Measurements from ENCODE around the gene CD44.

Gene CD44

DNA sequence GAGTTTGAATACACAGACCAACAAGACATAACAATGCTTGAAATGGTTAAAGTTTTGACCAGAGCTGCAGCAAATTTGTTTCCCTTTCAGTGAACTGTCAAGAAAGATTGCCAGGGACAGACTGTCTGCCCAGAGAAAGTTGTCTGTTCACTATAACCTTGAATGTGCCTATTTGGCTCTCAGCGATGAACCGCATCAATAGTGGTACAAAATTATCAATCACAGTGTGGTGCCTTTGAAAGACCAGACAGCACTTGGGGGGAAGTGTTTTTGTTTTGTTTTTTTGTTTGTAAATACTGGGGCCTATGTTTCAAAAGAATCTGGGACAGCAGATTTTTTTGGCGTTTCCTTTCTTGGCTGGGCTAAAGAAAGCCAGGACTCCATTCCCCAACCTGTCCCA is 123.1 kb downstream of the CD44 start:
- no peaks in the 10 kb centered on the region for H4K20me1 ChIP-seq (ENCODE audit: insufficient read depth, low read length)
- no peaks in the 10 kb centered on the region for H3K36me3 ChIP-seq (ENCODE audit: insufficient read depth, low read length)
- H3K9me3 ChIP-seq (ENCODE audit: low read length), result no peaks in the 10 kb centered on the region
- no peaks in the 10 kb centered on the region for H3F3A ChIP-seq (ENCODE audit: insufficient read depth, low read length)
- H3K27ac ChIP-seq (ENCODE audit: low read depth, low read length, poor library complexity, severe bottlenecking), result no peak overlapping the region
- no peak for TF ChIP-seq EZH2 (IDR thresholded peaks at IDR 0.05; ENCODE audit: borderline replicate concordance, low read length)
- TF ChIP-seq, protein P1, sequence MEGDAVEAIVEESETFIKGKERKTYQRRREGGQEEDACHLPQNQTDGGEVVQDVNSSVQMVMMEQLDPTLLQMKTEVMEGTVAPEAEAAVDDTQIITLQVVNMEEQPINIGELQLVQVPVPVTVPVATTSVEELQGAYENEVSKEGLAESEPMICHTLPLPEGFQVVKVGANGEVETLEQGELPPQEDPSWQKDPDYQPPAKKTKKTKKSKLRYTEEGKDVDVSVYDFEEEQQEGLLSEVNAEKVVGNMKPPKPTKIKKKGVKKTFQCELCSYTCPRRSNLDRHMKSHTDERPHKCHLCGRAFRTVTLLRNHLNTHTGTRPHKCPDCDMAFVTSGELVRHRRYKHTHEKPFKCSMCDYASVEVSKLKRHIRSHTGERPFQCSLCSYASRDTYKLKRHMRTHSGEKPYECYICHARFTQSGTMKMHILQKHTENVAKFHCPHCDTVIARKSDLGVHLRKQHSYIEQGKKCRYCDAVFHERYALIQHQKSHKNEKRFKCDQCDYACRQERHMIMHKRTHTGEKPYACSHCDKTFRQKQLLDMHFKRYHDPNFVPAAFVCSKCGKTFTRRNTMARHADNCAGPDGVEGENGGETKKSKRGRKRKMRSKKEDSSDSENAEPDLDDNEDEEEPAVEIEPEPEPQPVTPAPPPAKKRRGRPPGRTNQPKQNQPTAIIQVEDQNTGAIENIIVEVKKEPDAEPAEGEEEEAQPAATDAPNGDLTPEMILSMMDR (IDR thresholded peaks at IDR 0.05; ENCODE audit: low read length), result no peak
- H3K27me3 ChIP-seq (ENCODE audit: insufficient read depth, low read length), result no peaks in the 10 kb centered on the region
- no peak overlapping the region for H2AFZ ChIP-seq (ENCODE audit: low read length)
- H3K4me1 ChIP-seq (ENCODE audit: insufficient read depth, low read length, severe bottlenecking), result no peaks in the 10 kb centered on the region
- H3K79me2 ChIP-seq (ENCODE audit: insufficient read depth, low read length), result no peaks in the 10 kb centered on the region
- no peak overlapping the region for H3K9ac ChIP-seq (ENCODE audit: low read length)
- H3K4me3 ChIP-seq (ENCODE audit: low read depth, low read length, poor library complexity, severe bottlenecking), result no peak overlapping the region
- H3K4me2 ChIP-seq (ENCODE audit: low read length), result no peak overlapping the region
- no peaks in the 10 kb centered on the region for H3K9me2 ChIP-seq (ENCODE audit: low read depth, low read length)

DNA sequence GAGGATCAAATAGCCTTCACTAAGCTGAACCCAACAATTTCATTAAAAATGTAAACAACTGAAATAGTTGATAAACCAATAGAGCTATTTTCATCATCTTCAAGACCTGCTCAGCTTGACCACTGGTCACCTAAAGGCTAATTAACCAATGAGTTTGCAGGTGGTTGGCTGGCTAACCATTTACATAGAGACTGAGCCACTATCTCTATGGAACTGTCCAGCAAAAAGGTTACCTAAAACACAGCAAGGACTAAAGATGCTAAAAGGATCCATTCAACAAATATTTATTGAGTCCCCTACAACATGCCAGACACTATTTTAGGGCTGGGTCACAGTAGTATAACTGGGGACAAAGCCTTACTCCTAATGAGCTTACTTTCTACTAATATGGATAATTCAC is 123.8 kb downstream of the CD44 start:
- Histone ChIP-seq H3K36me3 (ENCODE audit: insufficient read depth, low read length) (no peaks in the 10 kb centered on the region), H4K20me1 (ENCODE audit: insufficient read depth, low read length) (no peaks in the 10 kb centered on the region), H3K27ac (ENCODE audit: low read depth, low read length, poor library complexity, severe bottlenecking) (no peak overlapping the region), H3K9ac (ENCODE audit: low read length) (no peak overlapping the region), H2AFZ (ENCODE audit: low read length) (no peak overlapping the region), H3K9me2 (ENCODE audit: low read depth, low read length) (no peaks in the 10 kb centered on the region), H3K27me3 (ENCODE audit: insufficient read depth, low read length) (no peaks in the 10 kb centered on the region), H3K4me1 (ENCODE audit: insufficient read depth, low read length, severe bottlenecking) (no peaks in the 10 kb centered on the region), H3K9me3 (ENCODE audit: low read length) (no peaks in the 10 kb centered on the region), H3K79me2 (ENCODE audit: insufficient read depth, low read length) (no peaks in the 10 kb centered on the region), H3K4me2 (ENCODE audit: low read length) (no peak overlapping the region), H3F3A (ENCODE audit: insufficient read depth, low read length) (no peaks in the 10 kb centered on the region), H3K4me3 (ENCODE audit: low read depth, low read length, poor library complexity, severe bottlenecking) (no peak overlapping the region)
- TF ChIP-seq, protein P1 (IDR thresholded peaks at IDR 0.05; ENCODE audit: low read length), result no peak
- no peak for TF ChIP-seq EZH2 (IDR thresholded peaks at IDR 0.05; ENCODE audit: borderline replicate concordance, low read length)

DNA sequence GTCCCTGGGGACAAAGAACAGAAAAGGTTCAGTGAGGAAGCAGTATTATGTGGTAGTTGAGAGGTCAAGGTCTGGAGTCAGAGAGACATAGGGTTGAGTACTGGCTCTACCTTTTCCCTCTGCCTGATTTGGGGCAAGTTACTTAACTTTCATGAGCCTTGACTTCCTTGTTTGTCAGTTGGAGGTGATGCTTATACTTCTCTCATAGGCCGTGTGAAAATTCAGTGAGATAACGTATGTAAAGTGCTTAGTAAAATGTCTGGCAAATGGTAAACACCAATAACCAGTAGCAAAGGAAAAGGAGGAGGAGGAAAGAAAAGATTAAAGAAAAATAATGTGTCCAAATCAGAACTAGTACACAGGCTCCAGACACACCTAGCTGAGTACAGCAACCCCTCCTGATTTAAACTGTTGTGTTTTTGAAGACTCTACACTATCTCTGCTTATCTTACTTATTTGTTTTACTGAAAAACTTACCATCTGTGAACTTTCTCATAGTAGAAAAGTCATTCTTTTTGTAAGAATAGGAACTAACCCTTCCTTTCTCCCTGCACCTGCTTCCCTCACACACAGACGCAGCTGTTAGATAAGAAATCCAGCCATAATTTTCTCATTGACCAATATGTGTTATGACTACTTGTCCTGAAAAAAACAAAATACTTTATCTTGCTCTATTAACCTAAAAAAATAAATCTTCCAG is 126.9 kb downstream of the CD44 start:
- Histone ChIP-seq H4K20me1 (ENCODE audit: insufficient read depth, low read length) (no peaks in the 10 kb centered on the region), H3K9ac (ENCODE audit: low read length) (no peak overlapping the region), H3K9me2 (ENCODE audit: low read depth, low read length) (no peaks in the 10 kb centered on the region), H2AFZ (ENCODE audit: low read length) (no peak overlapping the region), H3K4me1 (ENCODE audit: insufficient read depth, low read length, severe bottlenecking) (no peaks in the 10 kb centered on the region), H3K4me3 (ENCODE audit: low read depth, low read length, poor library complexity, severe bottlenecking) (no peak overlapping the region), H3K27ac (ENCODE audit: low read depth, low read length, poor library complexity, severe bottlenecking) (no peak overlapping the region), H3K4me2 (ENCODE audit: low read length) (no peak overlapping the region), H3K27me3 (ENCODE audit: insufficient read depth, low read length) (no peaks in the 10 kb centered on the region), H3K36me3 (ENCODE audit: insufficient read depth, low read length) (no peaks in the 10 kb centered on the region), H3K9me3 (ENCODE audit: low read length) (no peaks in the 10 kb centered on the region), H3K79me2 (ENCODE audit: insufficient read depth, low read length) (no peaks in the 10 kb centered on the region), H3F3A (ENCODE audit: insufficient read depth, low read length) (no peaks in the 10 kb centered on the region)
- no peak for TF ChIP-seq EZH2 (IDR thresholded peaks at IDR 0.05; ENCODE audit: borderline replicate concordance, low read length)
- TF ChIP-seq, protein P1 (IDR thresholded peaks at IDR 0.05; ENCODE audit: low read length), result no peak
